Measurements from ENCODE around the gene SLC18A3.
A peak's percentile ranks its signal among the peaks of the same experiment; 100 is the strongest.

The SLC18A3 gene

GRCh38 chr10:49601857-49602256 lies 8.3 kb upstream of the SLC18A3 start:
- no peak overlapping the region for H3K27ac Mint-ChIP-seq
- peaks cover 20% of the 10 kb centered on the region for H3K27me3 Mint-ChIP-seq (ENCODE audit: low read depth)

GRCh38 chr10:49602380-49603023 lies 7.6 kb upstream of the SLC18A3 start:
- Mint-ChIP-seq H3K4me3 (no peak overlapping the region), H3K27ac (no peak overlapping the region), H3K36me3 (ENCODE audit: low read depth) (no peaks in the 10 kb centered on the region), H3K4me1 (ENCODE audit: low read depth) (peaks cover 3% of the 10 kb centered on the region), H3K9me3 (no peaks in the 10 kb centered on the region), H3K27me3 (ENCODE audit: low read depth) (peaks cover 23% of the 10 kb centered on the region)

More at GRCh38 chr10:49601857-49602256, 8.3 kb upstream of the SLC18A3 start:
- no peaks in the 10 kb centered on the region for H3K36me3 Mint-ChIP-seq (ENCODE audit: low read depth)
- H3K4me1 Mint-ChIP-seq (ENCODE audit: low read depth), result no peaks in the 10 kb centered on the region
- no peak overlapping the region for H3K4me3 Mint-ChIP-seq
- no peaks in the 10 kb centered on the region for H3K9me3 Mint-ChIP-seq

GRCh38 chr10:49605216-49605938 lies 4.7 kb upstream of the SLC18A3 start:
- H3K27ac Mint-ChIP-seq, result no peak overlapping the region
- H3K36me3 Mint-ChIP-seq (ENCODE audit: low read depth), result no peaks in the 10 kb centered on the region
- H3K4me1 Mint-ChIP-seq (ENCODE audit: low read depth), result peaks cover 3% of the 10 kb centered on the region
- no peak overlapping the region for H3K4me3 Mint-ChIP-seq
- H3K27me3 Mint-ChIP-seq (ENCODE audit: low read depth), result peaks cover 45% of the 10 kb centered on the region
- H3K9me3 Mint-ChIP-seq, result no peaks in the 10 kb centered on the region

GRCh38 chr10:49605939-49606509 lies 4.1 kb upstream of the SLC18A3 start:
- no peaks in the 10 kb centered on the region for H3K36me3 Mint-ChIP-seq (ENCODE audit: low read depth)
- peaks cover 3% of the 10 kb centered on the region for H3K4me1 Mint-ChIP-seq (ENCODE audit: low read depth)
- no peak overlapping the region for H3K4me3 Mint-ChIP-seq
- no peaks in the 10 kb centered on the region for H3K9me3 Mint-ChIP-seq
- H3K27me3 Mint-ChIP-seq (ENCODE audit: low read depth), result peaks cover 42% of the 10 kb centered on the region
- no peak overlapping the region for H3K27ac Mint-ChIP-seq

GRCh38 chr10:49606981-49607535 lies 3.1 kb upstream of the SLC18A3 start:
- Mint-ChIP-seq H3K4me3 (no peak overlapping the region), H3K27ac (no peak overlapping the region), H3K4me1 (ENCODE audit: low read depth) (peaks cover 3% of the 10 kb centered on the region), H3K36me3 (ENCODE audit: low read depth) (peaks cover 3% of the 10 kb centered on the region), H3K9me3 (peaks cover 3% of the 10 kb centered on the region), H3K27me3 (ENCODE audit: low read depth) (peaks cover 52% of the 10 kb centered on the region)

GRCh38 chr10:49608166-49609005 lies 1.7 kb upstream of the SLC18A3 start:
- Mint-ChIP-seq H3K27ac (no peak overlapping the region), H3K27me3 (ENCODE audit: low read depth) (peaks cover 65% of the 10 kb centered on the region), H3K4me3 (no peak overlapping the region), H3K36me3 (ENCODE audit: low read depth) (peaks cover 3% of the 10 kb centered on the region), H3K9me3 (peaks cover 4% of the 10 kb centered on the region), H3K4me1 (ENCODE audit: low read depth) (peaks cover 3% of the 10 kb centered on the region)

GRCh38 chr10:49609006-49609282 lies 1.2 kb upstream of the SLC18A3 start:
- Mint-ChIP-seq H3K4me1 (ENCODE audit: low read depth) (peaks cover 3% of the 10 kb centered on the region), H3K36me3 (ENCODE audit: low read depth) (peaks cover 3% of the 10 kb centered on the region), H3K27ac (no peak overlapping the region), H3K9me3 (peaks cover 4% of the 10 kb centered on the region), H3K4me3 (no peak overlapping the region), H3K27me3 (ENCODE audit: low read depth) (peaks cover 71% of the 10 kb centered on the region)

- peaks cover 3% of the 10 kb centered on the region for H3K4me1 Mint-ChIP-seq (ENCODE audit: low read depth)
- peaks cover 73% of the 10 kb centered on the region for H3K27me3 Mint-ChIP-seq (ENCODE audit: low read depth)
- peaks cover 4% of the 10 kb centered on the region for H3K9me3 Mint-ChIP-seq
- H3K27ac Mint-ChIP-seq, result no peak overlapping the region
- no peak overlapping the region for H3K4me3 Mint-ChIP-seq
- peaks cover 3% of the 10 kb centered on the region for H3K36me3 Mint-ChIP-seq (ENCODE audit: low read depth)
Observed at GRCh38 chr10:49609283-49610113, 612 bp upstream of the SLC18A3 start.

- H3K4me3 Mint-ChIP-seq, result no peak overlapping the region
- H3K9me3 Mint-ChIP-seq, result peaks cover 4% of the 10 kb centered on the region
- peaks cover 3% of the 10 kb centered on the region for H3K4me1 Mint-ChIP-seq (ENCODE audit: low read depth)
- H3K36me3 Mint-ChIP-seq (ENCODE audit: low read depth), result peaks cover 3% of the 10 kb centered on the region
- H3K27me3 Mint-ChIP-seq (ENCODE audit: low read depth), result peaks cover 74% of the 10 kb centered on the region
- H3K27ac Mint-ChIP-seq, result no peak overlapping the region
Observed at GRCh38 chr10:49610458-49611165, 502 bp downstream of the SLC18A3 start.

- peaks cover 78% of the 10 kb centered on the region for H3K27me3 Mint-ChIP-seq (ENCODE audit: low read depth)
- H3K36me3 Mint-ChIP-seq (ENCODE audit: low read depth), result peaks cover 3% of the 10 kb centered on the region
- H3K27ac Mint-ChIP-seq, result no peak overlapping the region
- peaks cover 3% of the 10 kb centered on the region for H3K4me1 Mint-ChIP-seq (ENCODE audit: low read depth)
- H3K4me3 Mint-ChIP-seq, result no peak overlapping the region
- H3K9me3 Mint-ChIP-seq, result peaks cover 4% of the 10 kb centered on the region
Observed at GRCh38 chr10:49611166-49611815, 1.2 kb downstream of the SLC18A3 start.

GRCh38 chr10:49611816-49612512 lies 1.9 kb downstream of the SLC18A3 start:
- H3K9me3 Mint-ChIP-seq, result peaks cover 4% of the 10 kb centered on the region
- peaks cover 3% of the 10 kb centered on the region for H3K4me1 Mint-ChIP-seq (ENCODE audit: low read depth)
- peaks cover 80% of the 10 kb centered on the region for H3K27me3 Mint-ChIP-seq (ENCODE audit: low read depth)
- no peak overlapping the region for H3K4me3 Mint-ChIP-seq
- peaks cover 3% of the 10 kb centered on the region for H3K36me3 Mint-ChIP-seq (ENCODE audit: low read depth)
- peak overlapping the region; percentile 16 for H3K27ac Mint-ChIP-seq

GRCh38 chr10:49612513-49613164 lies 2.5 kb downstream of the SLC18A3 start:
- no peak overlapping the region for H3K27ac Mint-ChIP-seq
- H3K27me3 Mint-ChIP-seq (ENCODE audit: low read depth), result peaks cover 73% of the 10 kb centered on the region
- peaks cover 4% of the 10 kb centered on the region for H3K9me3 Mint-ChIP-seq
- no peaks in the 10 kb centered on the region for H3K4me1 Mint-ChIP-seq (ENCODE audit: low read depth)
- peaks cover 3% of the 10 kb centered on the region for H3K36me3 Mint-ChIP-seq (ENCODE audit: low read depth)
- H3K4me3 Mint-ChIP-seq, result no peak overlapping the region

Data from T-helper 1 cell treated with Interleukin-12 subunit alpha and Interleukin-12 subunit beta and Interleukin-4 antibody, amounts not matched to agents 30 μg/mL and 1 μg/mL, for 36 hours (primary cell).